WTC11 (cell line): ENCODE measurements around the gene HOXD1. TPM values are rescaled to one million over a fixed set of nuclear protein-coding genes. Genes with fewer than 3 reads are reported as not detected.

Experiments used
- ATAC-seq: fragments of 200-7000 bp; cut with Tn5 transposase; 2 replicates; pipeline ENCODE4 v1.10.0; 2021; ENCODE audit warnings: mild to moderate bottlenecking, moderate library complexity
- CTCF ChIA-PET: fragments of 300-600 bp; sonication (Branson Sonifier 250); formaldehyde crosslinking; loops from one replicate; lab custom pipeline; 2021; ENCODE audit warnings: antibody characterized with exemption; lab: Charles Lee
- POLR2A ChIA-PET: fragments of 350-600 bp; sonication (Branson Sonifier 250); formaldehyde crosslinking; loops from one replicate; lab custom pipeline; 2021; ENCODE audit warnings: antibody characterized with exemption; lab: Charles Lee
- DNase-seq: peaks from one replicate; pipeline ENCODE4 v3.0.0; 2021; ENCODE audit warnings: low spot score
- H3K27ac Mint-ChIP-seq: 2 replicates; pipeline ENCODE4 v1.8.0; 2021; ENCODE audit warnings: mixed read lengths
- H3K27me3 Mint-ChIP-seq: 2 replicates; pipeline ENCODE4 v1.8.0; 2021; ENCODE audit warnings: low read depth, mild to moderate bottlenecking, moderate library complexity, mixed read lengths
- H3K36me3 Mint-ChIP-seq: 2 replicates; pipeline ENCODE4 v1.8.0; 2021; ENCODE audit warnings: mixed read lengths
- H3K4me1 Mint-ChIP-seq: 2 replicates; pipeline ENCODE4 v1.8.0; 2022; ENCODE audit warnings: mixed read lengths
- H3K4me3 Mint-ChIP-seq: 2 replicates; pipeline ENCODE4 v1.8.0; 2021; ENCODE audit warnings: mild to moderate bottlenecking, moderate library complexity, mixed read lengths
- H3K9me3 Mint-ChIP-seq: 2 replicates; pipeline ENCODE4 v1.8.0; 2021; ENCODE audit warnings: mixed read lengths
- ATF6 ChIP-seq: sonication (generic); formaldehyde crosslinking; IDR thresholded peaks from 2 replicates; pipeline ENCODE4 v1.8.1; 2023; ENCODE audit warnings: mild to moderate bottlenecking, missing genetic modification reagents
- CREB1 ChIP-seq: sonication (generic); formaldehyde crosslinking; IDR thresholded peaks from 2 replicates; pipeline ENCODE4 v1.8.0; 2023; ENCODE audit warnings: mild to moderate bottlenecking, missing genetic modification reagents
- ERG ChIP-seq: fragments of 250-450 bp; sonication (Bioruptor Pico); IDR thresholded peaks from 2 replicates; pipeline ENCODE4 v1.8.0; 2021; ENCODE audit warnings: mild to moderate bottlenecking
- ETV6 ChIP-seq: sonication (generic); formaldehyde crosslinking; IDR thresholded peaks from 2 replicates; pipeline ENCODE4 v1.8.1; 2022; ENCODE audit warnings: mild to moderate bottlenecking, missing genetic modification reagents
- FOXJ3 ChIP-seq: sonication (generic); formaldehyde crosslinking; IDR thresholded peaks from 2 replicates; pipeline ENCODE4 v1.9.0; 2021; ENCODE audit warnings: missing genetic modification reagents, mild to moderate bottlenecking, borderline replicate concordance
- FOXK1 ChIP-seq: sonication (generic); formaldehyde crosslinking; IDR thresholded peaks from 2 replicates; pipeline ENCODE4 v1.8.0; 2022; ENCODE audit warnings: mild to moderate bottlenecking, moderate library complexity, missing genetic modification reagents
- NFATC4 ChIP-seq: fragments of 250-450 bp; sonication (Bioruptor Pico); IDR thresholded peaks from 2 replicates; pipeline ENCODE4 v1.9.0; 2021; ENCODE audit warnings: mild to moderate bottlenecking
- NR2C2 ChIP-seq: sonication (generic); formaldehyde crosslinking; IDR thresholded peaks from 2 replicates; pipeline ENCODE4 v1.8.0; 2022; ENCODE audit warnings: mild to moderate bottlenecking, missing genetic modification reagents
- OVOL2 ChIP-seq: fragments of 250-450 bp; sonication (Bioruptor Pico); IDR thresholded peaks from 2 replicates; pipeline ENCODE4 v1.9.0; 2021; ENCODE audit warnings: mild to moderate bottlenecking, borderline replicate concordance
- RORB ChIP-seq: fragments of 250-450 bp; sonication (Bioruptor Pico); IDR thresholded peaks from 2 replicates; pipeline ENCODE4 v1.9.0; 2021; ENCODE audit warnings: mild to moderate bottlenecking
- TCF7 ChIP-seq: sonication (generic); formaldehyde crosslinking; IDR thresholded peaks from 2 replicates; pipeline ENCODE4 v1.8.0; 2022; ENCODE audit warnings: mild to moderate bottlenecking, low read depth, missing genetic modification reagents, moderate library complexity
- TEAD4 ChIP-seq: sonication (generic); formaldehyde crosslinking; IDR thresholded peaks from 2 replicates; pipeline ENCODE4 v1.8.0; 2022; ENCODE audit warnings: mild to moderate bottlenecking, missing genetic modification reagents
- TP53 ChIP-seq: sonication (generic); formaldehyde crosslinking; IDR thresholded peaks from 2 replicates; pipeline ENCODE4 v1.8.1; 2023; ENCODE audit warnings: mild to moderate bottlenecking, missing genetic modification reagents
- USF2 ChIP-seq: sonication (generic); formaldehyde crosslinking; IDR thresholded peaks from 2 replicates; pipeline ENCODE4 v1.8.1; 2023; ENCODE audit warnings: mild to moderate bottlenecking, missing genetic modification reagents, moderate library complexity
- ZNF263 ChIP-seq: sonication (generic); formaldehyde crosslinking; IDR thresholded peaks from 2 replicates; pipeline ENCODE4 v1.8.1; 2022; ENCODE audit warnings: low read depth, mild to moderate bottlenecking, moderate library complexity, missing genetic modification reagents
- ZNF416 ChIP-seq: fragments of 250-450 bp; sonication (Bioruptor Pico); IDR thresholded peaks from 2 replicates; pipeline ENCODE4 v1.9.0; 2021; ENCODE audit warnings: mild to moderate bottlenecking, inconsistent platforms
- ZNF512 ChIP-seq: sonication (generic); formaldehyde crosslinking; IDR thresholded peaks from 2 replicates; pipeline ENCODE4 v1.8.1; 2022; ENCODE audit warnings: missing genetic modification reagents, borderline replicate concordance
- total RNA-seq: library from RNA; stranded (reverse); gene quantifications from 3 replicates; pipeline ENCODE4 v1.2.3, GENCODE V29; 2021
- TF ChIP-seq, protein P1 (sequence below): fragments of 250-450 bp; sonication (Bioruptor Pico); IDR thresholded peaks from 2 replicates; pipeline ENCODE4 v1.9.0; 2021; ENCODE audit warnings: mild to moderate bottlenecking
- TF ChIP-seq, protein P2 (sequence below): sonication (generic); formaldehyde crosslinking; IDR thresholded peaks from 2 replicates; pipeline ENCODE4 v1.8.1; 2022; ENCODE audit warnings: mild to moderate bottlenecking, missing genetic modification reagents, moderate library complexity, borderline replicate concordance
- TF ChIP-seq, protein P3 (sequence below): sonication (generic); formaldehyde crosslinking; IDR thresholded peaks from 2 replicates; pipeline ENCODE4 v1.8.1; 2022; ENCODE audit warnings: low read depth, mild to moderate bottlenecking, moderate library complexity, missing genetic modification reagents, borderline replicate concordance
- TF ChIP-seq, protein P4 (sequence below): sonication (generic); formaldehyde crosslinking; IDR thresholded peaks from 2 replicates; pipeline ENCODE4 v1.8.0; 2022; ENCODE audit warnings: missing genetic modification reagents
- TF ChIP-seq, protein P5 (sequence below): sonication (generic); formaldehyde crosslinking; IDR thresholded peaks from 2 replicates; pipeline ENCODE4 v1.8.1; 2023; ENCODE audit warnings: mild to moderate bottlenecking, missing genetic modification reagents
- TF ChIP-seq, protein P6 (sequence below): sonication (generic); formaldehyde crosslinking; conservative IDR thresholded peaks from 2 replicates; pipeline ENCODE4 v1.8.1; 2022; ENCODE audit warnings: mild to moderate bottlenecking, missing genetic modification reagents

The HOXD1 gene
- total RNA-seq, 1 experiment from 2014 or later, result 0.22 TPM

DNA sequence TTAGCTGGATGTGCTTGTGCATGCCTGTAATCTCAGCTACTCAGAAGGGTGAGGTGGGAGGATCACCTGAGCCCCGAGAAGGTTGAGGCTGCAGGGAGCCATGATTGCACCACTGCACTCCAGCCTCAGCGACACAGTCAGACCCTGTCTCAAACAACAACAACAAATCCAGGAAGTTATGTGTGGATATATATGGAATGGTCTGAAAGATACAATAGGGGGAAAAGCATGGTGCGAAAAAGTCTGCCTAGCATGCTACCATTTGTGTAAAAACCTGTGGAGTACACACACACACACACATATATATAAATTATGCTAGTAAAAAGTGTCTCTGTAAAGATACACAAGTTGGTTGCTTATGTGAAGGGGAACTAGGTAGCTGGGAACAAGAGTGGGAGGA is 6.9 kb upstream of the HOXD1 start (continued):
- TF ChIP-seq, protein P1, sequence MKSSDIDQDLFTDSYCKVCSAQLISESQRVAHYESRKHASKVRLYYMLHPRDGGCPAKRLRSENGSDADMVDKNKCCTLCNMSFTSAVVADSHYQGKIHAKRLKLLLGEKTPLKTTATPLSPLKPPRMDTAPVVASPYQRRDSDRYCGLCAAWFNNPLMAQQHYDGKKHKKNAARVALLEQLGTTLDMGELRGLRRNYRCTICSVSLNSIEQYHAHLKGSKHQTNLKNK (CRISPR knock-in tag), result no peak
- TF ChIP-seq NFATC4 (CRISPR knock-in tag), result no peak
- TF ChIP-seq ZNF263, result no peak
- no peak for TF ChIP-seq ZNF512 (CRISPR knock-in tag)
- TF ChIP-seq TCF7 (CRISPR knock-in tag), result no peak
- TF ChIP-seq USF2 (CRISPR knock-in tag), result no peak
- TF ChIP-seq RORB (CRISPR knock-in tag), result no peak
- TF ChIP-seq, protein P2, sequence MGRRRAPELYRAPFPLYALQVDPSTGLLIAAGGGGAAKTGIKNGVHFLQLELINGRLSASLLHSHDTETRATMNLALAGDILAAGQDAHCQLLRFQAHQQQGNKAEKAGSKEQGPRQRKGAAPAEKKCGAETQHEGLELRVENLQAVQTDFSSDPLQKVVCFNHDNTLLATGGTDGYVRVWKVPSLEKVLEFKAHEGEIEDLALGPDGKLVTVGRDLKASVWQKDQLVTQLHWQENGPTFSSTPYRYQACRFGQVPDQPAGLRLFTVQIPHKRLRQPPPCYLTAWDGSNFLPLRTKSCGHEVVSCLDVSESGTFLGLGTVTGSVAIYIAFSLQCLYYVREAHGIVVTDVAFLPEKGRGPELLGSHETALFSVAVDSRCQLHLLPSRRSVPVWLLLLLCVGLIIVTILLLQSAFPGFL (CRISPR knock-in tag), result no peak
- no peak for TF ChIP-seq TP53
- no peak for TF ChIP-seq CREB1 (CRISPR knock-in tag)
- TF ChIP-seq FOXJ3 (CRISPR knock-in tag), result no peak

GRCh38 chr2:176182671-176183070 is 5.8 kb upstream of the HOXD1 start:
- ChIA-PET POLR2A (no interaction called here), CTCF (interaction anchor here (1.0 kb wide), 1 partner anchor 42 kb away, joined by 4 read pairs; no protein-coding TSS in a partner anchor)
- Mint-ChIP-seq H3K4me1 (peaks cover 16% of the 10 kb centered on the region), H3K9me3 (no peaks in the 10 kb centered on the region), H3K36me3 (no peaks in the 10 kb centered on the region), H3K27ac (no peak overlapping the region), H3K4me3 (no peak overlapping the region), H3K27me3 (peaks cover 100% of the 10 kb centered on the region)
- DNase-seq, result no peak
- no peak for ATAC-seq
- TF ChIP-seq, protein P3, sequence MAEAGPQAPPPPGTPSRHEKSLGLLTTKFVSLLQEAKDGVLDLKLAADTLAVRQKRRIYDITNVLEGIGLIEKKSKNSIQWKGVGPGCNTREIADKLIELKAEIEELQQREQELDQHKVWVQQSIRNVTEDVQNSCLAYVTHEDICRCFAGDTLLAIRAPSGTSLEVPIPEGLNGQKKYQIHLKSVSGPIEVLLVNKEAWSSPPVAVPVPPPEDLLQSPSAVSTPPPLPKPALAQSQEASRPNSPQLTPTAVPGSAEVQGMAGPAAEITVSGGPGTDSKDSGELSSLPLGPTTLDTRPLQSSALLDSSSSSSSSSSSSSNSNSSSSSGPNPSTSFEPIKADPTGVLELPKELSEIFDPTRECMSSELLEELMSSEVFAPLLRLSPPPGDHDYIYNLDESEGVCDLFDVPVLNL (CRISPR knock-in tag), result no peak
- no peak for TF ChIP-seq NR2C2 (CRISPR knock-in tag)
- no peak for TF ChIP-seq ERG (CRISPR knock-in tag)
- TF ChIP-seq, protein P4, sequence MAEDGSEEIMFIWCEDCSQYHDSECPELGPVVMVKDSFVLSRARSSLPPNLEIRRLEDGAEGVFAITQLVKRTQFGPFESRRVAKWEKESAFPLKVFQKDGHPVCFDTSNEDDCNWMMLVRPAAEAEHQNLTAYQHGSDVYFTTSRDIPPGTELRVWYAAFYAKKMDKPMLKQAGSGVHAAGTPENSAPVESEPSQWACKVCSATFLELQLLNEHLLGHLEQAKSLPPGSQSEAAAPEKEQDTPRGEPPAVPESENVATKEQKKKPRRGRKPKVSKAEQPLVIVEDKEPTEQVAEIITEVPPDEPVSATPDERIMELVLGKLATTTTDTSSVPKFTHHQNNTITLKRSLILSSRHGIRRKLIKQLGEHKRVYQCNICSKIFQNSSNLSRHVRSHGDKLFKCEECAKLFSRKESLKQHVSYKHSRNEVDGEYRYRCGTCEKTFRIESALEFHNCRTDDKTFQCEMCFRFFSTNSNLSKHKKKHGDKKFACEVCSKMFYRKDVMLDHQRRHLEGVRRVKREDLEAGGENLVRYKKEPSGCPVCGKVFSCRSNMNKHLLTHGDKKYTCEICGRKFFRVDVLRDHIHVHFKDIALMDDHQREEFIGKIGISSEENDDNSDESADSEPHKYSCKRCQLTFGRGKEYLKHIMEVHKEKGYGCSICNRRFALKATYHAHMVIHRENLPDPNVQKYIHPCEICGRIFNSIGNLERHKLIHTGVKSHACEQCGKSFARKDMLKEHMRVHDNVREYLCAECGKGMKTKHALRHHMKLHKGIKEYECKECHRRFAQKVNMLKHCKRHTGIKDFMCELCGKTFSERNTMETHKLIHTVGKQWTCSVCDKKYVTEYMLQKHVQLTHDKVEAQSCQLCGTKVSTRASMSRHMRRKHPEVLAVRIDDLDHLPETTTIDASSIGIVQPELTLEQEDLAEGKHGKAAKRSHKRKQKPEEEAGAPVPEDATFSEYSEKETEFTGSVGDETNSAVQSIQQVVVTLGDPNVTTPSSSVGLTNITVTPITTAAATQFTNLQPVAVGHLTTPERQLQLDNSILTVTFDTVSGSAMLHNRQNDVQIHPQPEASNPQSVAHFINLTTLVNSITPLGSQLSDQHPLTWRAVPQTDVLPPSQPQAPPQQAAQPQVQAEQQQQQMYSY, result no peak
- no peak for TF ChIP-seq TCF7 (CRISPR knock-in tag)
- TF ChIP-seq CREB1 (CRISPR knock-in tag), result no peak
- TF ChIP-seq NFATC4 (CRISPR knock-in tag), result no peak
- no peak for TF ChIP-seq ATF6 (CRISPR knock-in tag)
- TF ChIP-seq, protein P5, sequence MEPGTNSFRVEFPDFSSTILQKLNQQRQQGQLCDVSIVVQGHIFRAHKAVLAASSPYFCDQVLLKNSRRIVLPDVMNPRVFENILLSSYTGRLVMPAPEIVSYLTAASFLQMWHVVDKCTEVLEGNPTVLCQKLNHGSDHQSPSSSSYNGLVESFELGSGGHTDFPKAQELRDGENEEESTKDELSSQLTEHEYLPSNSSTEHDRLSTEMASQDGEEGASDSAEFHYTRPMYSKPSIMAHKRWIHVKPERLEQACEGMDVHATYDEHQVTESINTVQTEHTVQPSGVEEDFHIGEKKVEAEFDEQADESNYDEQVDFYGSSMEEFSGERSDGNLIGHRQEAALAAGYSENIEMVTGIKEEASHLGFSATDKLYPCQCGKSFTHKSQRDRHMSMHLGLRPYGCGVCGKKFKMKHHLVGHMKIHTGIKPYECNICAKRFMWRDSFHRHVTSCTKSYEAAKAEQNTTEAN (CRISPR knock-in tag), result no peak
- TF ChIP-seq ETV6 (CRISPR knock-in tag), result no peak
- TF ChIP-seq FOXK1 (CRISPR knock-in tag), result no peak
- no peak for TF ChIP-seq ZNF416 (CRISPR knock-in tag)
- no peak for TF ChIP-seq TEAD4 (CRISPR knock-in tag)
- no peak for TF ChIP-seq OVOL2 (CRISPR knock-in tag)
- TF ChIP-seq, protein P6, sequence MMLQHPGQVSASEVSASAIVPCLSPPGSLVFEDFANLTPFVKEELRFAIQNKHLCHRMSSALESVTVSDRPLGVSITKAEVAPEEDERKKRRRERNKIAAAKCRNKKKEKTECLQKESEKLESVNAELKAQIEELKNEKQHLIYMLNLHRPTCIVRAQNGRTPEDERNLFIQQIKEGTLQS (CRISPR knock-in tag), result no peak
